NCI-H69 (cell line): Measurements from ENCODE around the gene SHPK.
"Not testable (repeated sequence)": the region's sequence is repeated elsewhere in the genome, so short reads cannot be mapped to it uniquely, and the experiment has no call there.

Source experiments
- DNase-seq: peaks from one replicate; lab custom pipeline; 2025; lab: John Stamatoyannopoulos, UW

SHPK gene

GRCh38 chr17:3590231-3590630, 45.8 kb downstream of the SHPK start:
- DNase-seq = no peak

DNA sequence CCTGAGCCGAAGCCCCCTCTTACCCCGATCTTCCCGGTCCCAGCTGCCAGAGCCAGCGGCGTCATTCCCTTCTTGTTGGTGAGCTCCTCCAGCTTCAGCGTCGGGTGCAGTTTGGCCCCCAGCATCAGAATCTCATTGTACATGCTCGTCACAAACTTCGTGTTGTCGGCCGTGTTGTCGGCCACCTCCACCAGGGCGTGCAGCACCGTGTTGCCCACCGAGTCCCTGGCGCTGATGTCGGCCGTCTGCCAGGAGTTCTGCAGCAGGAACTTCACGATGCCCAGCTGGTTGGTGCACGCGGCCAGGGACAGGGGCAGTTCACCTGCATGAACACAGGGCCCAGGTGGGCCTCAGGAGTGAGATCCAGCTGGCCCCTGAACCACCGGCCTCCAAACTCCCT, 46.3 kb downstream of the SHPK start:
- no peak for DNase-seq

- DNase-seq = no peak
Observed at GRCh38 chr17:3585826-3586225, 50.2 kb downstream of the SHPK start.

- DNase-seq = no peak
Observed at GRCh38 chr17:3583456-3583855, 52.6 kb downstream of the SHPK start.

GRCh38 chr17:3582915-3583314, 53.1 kb downstream of the SHPK start:
- DNase-seq = no peak

DNA sequence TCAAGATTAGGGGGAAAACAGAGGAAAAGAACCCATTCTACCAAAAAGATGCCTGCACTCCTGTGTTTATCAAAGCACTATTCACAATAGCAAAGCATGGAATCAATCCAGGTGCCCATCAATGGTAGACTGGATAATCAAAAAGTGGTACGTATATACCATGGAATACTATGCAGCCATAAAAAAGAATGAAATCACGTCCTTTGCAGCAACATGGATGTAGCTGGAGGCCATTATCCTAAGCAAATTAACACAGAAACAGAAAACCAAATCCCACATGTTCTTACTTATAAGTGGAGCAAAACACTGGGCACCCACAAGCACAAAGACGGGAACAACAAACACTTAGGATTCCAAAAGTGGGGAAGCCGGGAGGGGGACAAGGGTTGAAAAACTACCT, 57.4 kb downstream of the SHPK start:
- not testable (repeated sequence) for DNase-seq

DNA sequence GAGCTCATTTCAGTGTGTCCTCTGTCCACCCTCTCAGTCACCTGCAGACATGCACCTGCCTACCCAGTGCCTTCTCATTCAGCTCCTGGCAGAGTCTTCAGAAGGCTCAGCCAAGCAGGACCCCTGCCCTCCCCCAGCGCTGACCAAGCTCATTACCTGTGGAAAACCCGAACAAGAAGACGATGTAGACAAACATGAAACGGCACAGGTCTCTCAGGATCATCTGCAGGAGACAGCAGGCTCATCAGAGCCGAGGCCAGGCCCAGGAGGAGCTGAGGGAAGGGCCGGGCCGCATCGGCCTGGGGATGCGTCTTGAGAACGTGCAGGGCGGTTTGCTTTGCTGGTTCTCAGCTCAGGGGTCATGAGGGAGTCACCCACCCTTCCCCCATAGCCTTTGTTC, 59.1 kb downstream of the SHPK start:
- no peak for DNase-seq

- DNase-seq = no peak
Observed at GRCh38 chr17:3575511-3575910, 60.5 kb downstream of the SHPK start.

GRCh38 chr17:3574231-3574630, 61.8 kb downstream of the SHPK start:
- DNase-seq = no peak

DNA sequence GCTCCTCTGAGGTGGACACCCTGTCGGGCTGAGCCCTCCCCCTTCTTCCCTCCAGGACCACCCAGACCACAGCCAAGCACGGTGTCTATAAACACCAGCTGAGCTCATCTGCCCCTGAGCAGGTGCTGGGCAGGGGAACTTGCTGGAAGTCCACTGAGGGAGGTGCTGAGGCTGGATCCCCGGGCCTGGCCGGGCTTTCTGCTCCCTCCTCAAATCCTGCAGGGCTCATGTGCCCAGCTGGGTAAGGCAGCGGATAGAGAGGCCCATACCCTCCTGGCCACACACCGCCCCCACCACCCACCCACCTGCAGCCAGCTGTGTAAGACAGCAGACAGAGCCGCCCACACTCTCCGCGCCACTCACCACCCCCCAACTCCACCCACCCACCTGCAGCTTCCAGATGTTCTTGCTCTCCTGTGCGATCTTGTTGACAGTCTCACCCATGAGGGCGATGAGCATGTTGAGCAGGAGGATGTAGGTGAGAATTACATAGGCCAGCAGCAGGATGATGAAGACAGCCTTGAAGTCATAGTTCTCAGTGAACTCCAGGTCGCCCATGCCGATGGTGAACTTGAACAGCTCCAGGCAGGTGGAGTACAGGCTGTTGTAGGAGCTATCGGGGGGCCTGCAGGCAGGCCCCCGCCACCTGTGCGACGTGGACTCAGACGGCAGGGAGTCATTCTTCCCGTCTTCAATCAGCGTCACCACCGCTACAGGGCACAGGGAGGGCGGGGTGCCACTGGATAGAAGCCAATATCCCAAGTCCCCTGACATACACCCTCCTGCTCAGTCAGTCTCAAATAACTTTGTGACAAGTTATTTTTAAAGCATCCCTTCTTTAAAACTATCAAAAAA, 62.6 kb downstream of the SHPK start:
- peak; percentile 46 for DNase-seq

DNA sequence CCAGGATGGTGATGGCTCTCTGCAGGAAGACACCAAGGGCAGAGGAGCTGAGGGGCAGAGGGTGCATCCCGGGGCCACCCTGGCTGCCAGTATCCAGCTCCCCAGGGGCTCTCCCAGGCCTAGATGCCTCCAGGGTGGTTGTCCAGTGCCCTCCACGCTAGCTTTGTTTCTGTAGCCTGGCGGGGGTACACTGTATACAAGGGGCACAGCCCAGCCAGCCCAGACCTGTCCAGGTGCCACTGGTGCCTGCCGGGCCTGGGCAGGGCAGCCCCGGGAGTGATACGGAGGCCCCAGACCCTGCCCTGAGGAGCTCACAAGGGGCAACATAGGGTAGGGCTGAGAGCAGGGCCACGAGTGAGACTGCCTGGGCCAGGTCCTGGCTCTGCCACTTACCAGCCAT, 63.8 kb downstream of the SHPK start:
- no peak for DNase-seq

- no peak for DNase-seq
Observed at GRCh38 chr17:3571043-3571900, 64.8 kb downstream of the SHPK start.

DNA sequence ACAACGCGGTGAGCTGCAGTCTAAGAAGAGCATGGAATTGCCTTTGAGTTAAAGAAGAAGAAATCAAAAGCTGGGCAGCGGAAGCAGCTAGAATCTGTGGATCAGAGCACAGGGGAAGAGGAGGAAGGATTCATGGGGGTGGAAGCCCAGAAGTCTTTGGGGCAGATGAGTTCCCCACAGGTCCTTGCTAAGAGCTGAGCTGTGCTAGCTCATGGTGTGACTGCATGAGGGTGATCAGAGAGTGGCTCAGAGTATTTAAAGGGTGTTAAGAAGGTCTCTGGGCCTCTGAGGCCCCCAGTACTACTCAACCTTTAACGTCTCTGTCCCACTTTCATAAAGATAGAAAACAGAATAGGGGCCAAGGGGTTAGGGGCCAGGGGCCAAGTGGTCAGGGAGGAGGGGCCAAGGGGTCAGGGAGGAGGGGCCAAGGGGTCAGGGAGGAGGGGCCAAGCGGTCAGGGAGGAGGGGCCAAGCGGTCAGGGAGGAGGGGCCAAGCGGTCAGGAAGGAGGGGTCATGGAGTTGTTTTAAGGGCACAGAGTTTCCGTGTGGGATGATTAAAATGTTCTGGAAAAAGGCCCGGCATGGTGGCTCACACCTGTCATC, 66.4 kb downstream of the SHPK start:
- no peak for DNase-seq

DNA sequence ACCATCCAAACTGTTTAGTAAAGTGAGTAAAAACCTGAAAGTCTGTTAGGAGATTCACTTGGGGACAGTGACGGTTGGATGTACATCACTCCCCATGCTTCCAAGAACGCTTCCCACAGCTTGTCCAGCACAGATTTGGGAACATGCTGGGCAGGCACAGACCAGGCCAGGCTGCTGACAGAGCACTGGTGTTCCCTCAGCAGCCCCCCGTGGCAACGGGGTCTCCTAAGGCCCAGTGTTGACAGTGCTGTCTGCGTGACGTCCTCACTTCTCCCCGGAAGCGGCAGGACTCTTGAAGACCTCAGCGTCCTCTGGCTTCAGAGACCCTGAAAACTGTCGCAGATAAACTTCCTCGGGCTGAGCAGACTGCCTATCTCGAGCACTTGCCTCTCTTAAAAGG, 69.5 kb downstream of the SHPK start:
- no peak for DNase-seq

- DNase-seq = no peak
Observed at GRCh38 chr17:3565143-3565542, 70.9 kb downstream of the SHPK start.

DNA sequence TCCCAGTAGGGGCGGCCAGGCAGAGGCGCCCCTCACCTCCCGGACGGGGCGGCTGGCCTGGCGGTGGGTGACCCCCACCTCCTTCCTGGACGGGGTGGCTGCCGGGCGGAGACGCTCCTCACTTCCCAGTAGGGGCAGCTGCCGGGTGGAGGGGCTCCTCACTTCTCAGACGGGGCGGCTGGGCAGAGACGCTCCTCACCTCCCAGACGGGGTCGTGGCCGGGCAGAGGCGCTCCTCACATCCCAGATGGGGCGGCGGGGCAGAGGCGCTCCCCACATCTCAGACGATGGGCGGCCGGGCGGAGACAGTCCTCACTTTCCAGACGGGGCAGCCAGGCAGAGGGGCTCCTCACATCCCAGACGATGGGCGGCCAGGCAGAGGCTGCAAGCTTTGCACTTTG, 71.8 kb downstream of the SHPK start:
- DNase-seq = not testable (repeated sequence)

DNA sequence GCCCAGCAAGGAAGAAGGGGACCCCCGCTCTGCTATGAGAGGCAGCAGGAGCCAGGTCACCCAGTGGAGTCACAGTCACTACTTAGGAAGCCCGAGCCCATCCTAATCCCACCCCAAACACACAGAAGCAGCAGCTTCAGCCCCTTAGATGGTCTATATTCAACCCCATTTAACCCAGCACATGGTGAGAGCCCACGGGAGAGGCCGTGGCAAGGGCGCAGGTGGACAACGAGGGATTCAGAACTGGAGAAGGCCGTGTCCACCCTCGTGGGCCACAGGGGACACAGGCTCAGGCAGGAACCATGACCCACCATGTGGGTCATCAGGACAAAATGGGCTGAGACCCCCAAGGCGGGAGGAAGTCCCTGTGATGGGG, 76.8 kb downstream of the SHPK start:
- no peak for DNase-seq

GRCh38 chr17:3558603-3559269, 77.3 kb downstream of the SHPK start:
- DNase-seq = peak; percentile 47
